ENCODE results near the gene PSD2.

- TF ChIP-seq CTCF (IDR thresholded peaks at IDR 0.05; ENCODE audit: insufficient read depth, low read length) (no peak), POLR2AphosphoS5 (IDR thresholded peaks at IDR 0.05; ENCODE audit: low read depth) (no peak)
Measured at GRCh38 chr5:139809331-139809810, 13.8 kb downstream of the PSD2 start.

All from HL-60 (cell line).